ENCODE results near the gene FALEC.

DNA sequence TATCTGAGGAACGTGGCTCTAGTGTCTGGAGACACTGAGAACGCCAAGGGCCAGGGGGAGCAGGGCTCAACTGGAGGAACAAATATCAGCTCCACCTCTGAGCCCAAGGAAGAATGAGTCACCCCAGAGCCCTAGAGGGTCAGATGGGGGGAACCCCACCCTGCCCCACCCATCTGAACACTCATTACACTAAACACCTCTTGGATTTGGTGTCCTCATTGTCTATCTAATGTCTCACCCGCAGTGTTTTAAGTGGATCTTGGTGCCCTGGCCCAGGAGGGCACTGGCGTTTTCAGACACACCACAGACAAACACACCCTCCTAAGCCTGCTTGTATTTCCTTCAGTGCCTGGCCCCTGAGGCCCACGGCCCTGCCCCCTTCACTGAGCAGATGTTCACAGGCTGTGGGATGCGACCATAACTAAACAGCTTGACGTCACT, 2.2 kb upstream of the FALEC start:
- TF ChIP-seq POLR2A (IDR thresholded peaks at IDR 0.05) (no peak), POLR2AphosphoS5 (IDR thresholded peaks at IDR 0.05; ENCODE audit: insufficient read depth in 1 of 2, low read depth in 1 of 2) (no peak)
- TF ChIP-seq, protein P1, sequence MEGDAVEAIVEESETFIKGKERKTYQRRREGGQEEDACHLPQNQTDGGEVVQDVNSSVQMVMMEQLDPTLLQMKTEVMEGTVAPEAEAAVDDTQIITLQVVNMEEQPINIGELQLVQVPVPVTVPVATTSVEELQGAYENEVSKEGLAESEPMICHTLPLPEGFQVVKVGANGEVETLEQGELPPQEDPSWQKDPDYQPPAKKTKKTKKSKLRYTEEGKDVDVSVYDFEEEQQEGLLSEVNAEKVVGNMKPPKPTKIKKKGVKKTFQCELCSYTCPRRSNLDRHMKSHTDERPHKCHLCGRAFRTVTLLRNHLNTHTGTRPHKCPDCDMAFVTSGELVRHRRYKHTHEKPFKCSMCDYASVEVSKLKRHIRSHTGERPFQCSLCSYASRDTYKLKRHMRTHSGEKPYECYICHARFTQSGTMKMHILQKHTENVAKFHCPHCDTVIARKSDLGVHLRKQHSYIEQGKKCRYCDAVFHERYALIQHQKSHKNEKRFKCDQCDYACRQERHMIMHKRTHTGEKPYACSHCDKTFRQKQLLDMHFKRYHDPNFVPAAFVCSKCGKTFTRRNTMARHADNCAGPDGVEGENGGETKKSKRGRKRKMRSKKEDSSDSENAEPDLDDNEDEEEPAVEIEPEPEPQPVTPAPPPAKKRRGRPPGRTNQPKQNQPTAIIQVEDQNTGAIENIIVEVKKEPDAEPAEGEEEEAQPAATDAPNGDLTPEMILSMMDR (IDR thresholded peaks at IDR 0.05), result no peak

Measured in vagina (tissue), 2 donors.